Activated CD8-positive, alpha-beta T cell treated with anti-CD3 and anti-CD28 coated beads for 36 hours (primary cell): ENCODE data around the gene MPZL2. TPM values are rescaled to one million over a fixed set of nuclear protein-coding genes. Genes with fewer than 3 reads are reported as not detected.
A peak's percentile ranks its signal among the peaks of the same experiment; 100 is the strongest.

ENCODE experiments used
- ATAC-seq: fragments of 200-7000 bp; cut with Tn5 transposase; one replicate; pipeline ENCODE4 v1.10.0; 2021; ENCODE audit warnings: mild to moderate bottlenecking, moderate library complexity
- CTCF ChIA-PET: fragments of 350-600 bp; sonication (Branson Sonifier 250); formaldehyde crosslinking; loops from one replicate; lab custom pipeline; 2021; ENCODE audit warnings: antibody characterized with exemption; lab: Charles Lee
- POLR2A ChIA-PET: fragments of 350-600 bp; sonication (Branson Sonifier 250); formaldehyde crosslinking; loops from one replicate; lab custom pipeline; 2021; ENCODE audit warnings: antibody characterized with exemption; lab: Charles Lee
- DNase-seq: peaks from one replicate; pipeline ENCODE4 v3.0.0-alpha.2; 2020
- H3K27ac Mint-ChIP-seq: one replicate; pipeline ENCODE4 v1.8.0; 2021; ENCODE audit warnings: mild to moderate bottlenecking, mixed read lengths
- H3K27me3 Mint-ChIP-seq: one replicate; pipeline ENCODE4 v1.8.0; 2021; ENCODE audit warnings: mixed read lengths
- H3K36me3 Mint-ChIP-seq: one replicate; pipeline ENCODE4 v1.8.0; 2021; ENCODE audit warnings: low read depth, mixed read lengths
- H3K4me1 Mint-ChIP-seq: one replicate; pipeline ENCODE4 v1.8.0; 2021; ENCODE audit warnings: low read depth, mixed read lengths
- H3K4me3 Mint-ChIP-seq: one replicate; pipeline ENCODE4 v1.8.0; 2021; ENCODE audit warnings: mild to moderate bottlenecking, moderate library complexity, mixed read lengths
- H3K9me3 Mint-ChIP-seq: one replicate; pipeline ENCODE4 v1.8.0; 2021; ENCODE audit warnings: mixed read lengths
- CTCF ChIP-seq: fragments of 200-600 bp; IDR thresholded peaks from one replicate; pipeline ENCODE4 v1.8.0; 2022; ENCODE audit warnings: antibody characterized with exemption, mild to moderate bottlenecking
- intact Hi-C: fragments of 100-400 bp; cut with micrococcal nuclease; formaldehyde crosslinking; loops from one replicate; pipeline ENCODE4 v1.10.0; 2022
- total RNA-seq, 2 experiments: library from RNA; stranded (reverse); gene quantifications; one replicate each; pipeline ENCODE4 v1.2.3, GENCODE V29; 2021

Gene MPZL2
- total RNA-seq = 10 to 100 TPM; 26.2 to 31.0 TPM

GRCh38 chr11:118263695-118264568 lies at the start of gene MPZL2:
TSS of gene MPZL2 (minus strand) at chr11:118264297. CDS start at chr11:118264153, 144 bp downstream.
- H3K27me3 Mint-ChIP-seq = no peaks in the 10 kb centered on the region
- no peak for TF ChIP-seq CTCF
- peak; percentile 79 for ATAC-seq
- CTCF ChIA-PET = interaction anchor here (0.7 to 8.6 kb wide), 20 partner anchors 9 to 113 kb away, joined by 3 to 86 read pairs (median 4); partner anchors contain the start of genes CD3E, JAML and MPZL3
- H3K4me3 Mint-ChIP-seq = peak within 1 kb of the TSS; percentile 81
- DNase-seq = peak; percentile 57
- intact Hi-C loops = no loop called here
- H3K36me3 Mint-ChIP-seq = peaks cover 42% of the 10 kb centered on the region
- H3K4me1 Mint-ChIP-seq = peaks cover 56% of the 10 kb centered on the region
- peak within 1 kb of the TSS; percentile 77 for H3K27ac Mint-ChIP-seq
- POLR2A ChIA-PET = interaction anchor here (0.7 to 2.5 kb wide), 10 partner anchors 11 to 79 kb away, joined by 3 to 9 read pairs (median 4); partner anchors contain the start of genes CD3D, JAML and MPZL3
- H3K9me3 Mint-ChIP-seq = peaks cover 5% of the 10 kb centered on the region

- no peak for TF ChIP-seq CTCF
- H3K9me3 Mint-ChIP-seq = peaks cover 5% of the 10 kb centered on the region
- intact Hi-C loops = no loop called here
- H3K4me3 Mint-ChIP-seq = no peak overlapping the region
- peak overlapping the region; percentile 77 for H3K27ac Mint-ChIP-seq
- no peak for ATAC-seq
- no peak for DNase-seq
- ChIA-PET CTCF (interaction anchor here (1.3 to 2.3 kb wide), 3 partner anchors 21 to 147 kb away, joined by 4 to 8 read pairs (median 5); no protein-coding TSS in a partner anchor), POLR2A (interaction anchor here (0.9 to 1.2 kb wide), 2 partner anchors 10 to 115 kb away, joined by 3 read pairs; no protein-coding TSS in a partner anchor)
- peaks cover 87% of the 10 kb centered on the region for H3K36me3 Mint-ChIP-seq
- H3K27me3 Mint-ChIP-seq = no peaks in the 10 kb centered on the region
- peaks cover 88% of the 10 kb centered on the region for H3K4me1 Mint-ChIP-seq
These were observed 49.1 kb upstream of the MPZL2 start for GRCh38 chr11:118313242-118313641.

- CTCF ChIA-PET = interaction anchor here (0.9 to 2.6 kb wide), 16 partner anchors 8 to 282 kb away, joined by 3 to 12 read pairs (median 5); partner anchors contain the start of genes CD3D, CD3G, JAML and MPZL2
- intact Hi-C loops = no loop called here
- POLR2A ChIA-PET = interaction anchor here (0.6 to 1.4 kb wide), 4 partner anchors 11 to 98 kb away, joined by 3 to 6 read pairs (median 4); no protein-coding TSS in a partner anchor
- H3K9me3 Mint-ChIP-seq = peaks cover 5% of the 10 kb centered on the region
- H3K4me3 Mint-ChIP-seq = no peak overlapping the region
- no peaks in the 10 kb centered on the region for H3K27me3 Mint-ChIP-seq
- peak overlapping the region; percentile 90 for H3K27ac Mint-ChIP-seq
- TF ChIP-seq CTCF = no peak
- peaks cover 91% of the 10 kb centered on the region for H3K36me3 Mint-ChIP-seq
- ATAC-seq (no peak), DNase-seq (no peak)
- H3K4me1 Mint-ChIP-seq = peaks cover 91% of the 10 kb centered on the region
These were observed 48.2 kb upstream of the MPZL2 start for GRCh38 chr11:118312328-118312727.

- Mint-ChIP-seq H3K36me3 (peaks cover 91% of the 10 kb centered on the region), H3K4me3 (no peak overlapping the region), H3K27me3 (no peaks in the 10 kb centered on the region), H3K4me1 (peaks cover 92% of the 10 kb centered on the region), H3K27ac (peak overlapping the region; percentile 90), H3K9me3 (peaks cover 2% of the 10 kb centered on the region)
- no peak for TF ChIP-seq CTCF
- DNase-seq (no peak), ATAC-seq (peak; percentile 23)
- intact Hi-C loops = no loop called here
- CTCF ChIA-PET = interaction anchor here (0.9 to 2.6 kb wide), 21 partner anchors 9 to 283 kb away, joined by 3 to 12 read pairs (median 3); partner anchors contain the start of genes CD3D, CD3G, JAML and MPZL2
- POLR2A ChIA-PET = interaction anchor here (0.6 to 2.3 kb wide), 9 partner anchors 10 to 109 kb away, joined by 3 to 7 read pairs (median 4); partner anchors contain the start of gene UBE4A
These were observed 47.4 kb upstream of the MPZL2 start for GRCh38 chr11:118311518-118311917.
